ENCODE data around the gene PCBP4. TPM values are rescaled to one million over a fixed set of nuclear protein-coding genes. Genes with fewer than 3 reads are reported as not detected.
A peak's percentile ranks its signal among the peaks of the same experiment; 100 is the strongest.

PCBP4 gene
- total and polyA plus RNA-seq, 8 donors, result 12.5 to 122 (median 30.0) TPM

DNA sequence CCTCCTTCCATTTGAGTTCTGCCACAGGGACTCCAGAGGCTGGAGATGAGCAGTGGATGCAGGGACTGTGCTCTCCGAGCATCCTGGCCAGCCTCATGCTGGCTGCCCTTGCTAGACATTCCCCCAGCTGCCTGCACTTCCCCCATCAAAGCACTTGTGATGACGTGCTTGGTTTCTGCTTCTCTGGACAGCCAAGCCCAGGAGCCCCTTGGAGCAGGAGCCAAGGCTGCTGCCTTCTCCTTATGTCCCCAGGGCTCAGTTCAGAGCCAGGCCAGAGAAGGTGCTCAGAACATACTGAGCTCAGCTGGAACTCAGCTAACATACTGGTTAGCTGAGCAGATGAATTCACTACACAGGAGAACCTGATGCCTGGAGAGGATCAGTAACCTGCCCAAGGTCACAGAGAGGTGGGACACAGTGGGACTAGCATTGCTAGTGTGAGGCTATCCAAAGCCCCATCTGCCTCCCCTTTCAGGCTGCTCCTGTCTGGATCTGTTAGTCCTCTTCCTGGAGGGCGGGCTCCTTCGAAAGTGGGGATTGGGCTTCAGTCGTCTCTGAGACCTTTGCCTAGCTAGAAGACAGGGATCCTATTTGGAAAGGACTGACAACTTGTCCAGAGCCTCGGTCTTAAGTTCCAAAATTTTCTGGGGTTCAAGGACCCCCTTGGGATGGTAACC is 4.3 kb downstream of the PCBP4 start:
- TF ChIP-seq POLR2A (IDR thresholded peaks at IDR 0.05), result no peak
- no peak for TF ChIP-seq POLR2AphosphoS5 (IDR thresholded peaks at IDR 0.05)
- no peak for TF ChIP-seq EP300 (IDR thresholded peaks at IDR 0.05)
- no peak for TF ChIP-seq CTCF (IDR thresholded peaks at IDR 0.05)
- intact Hi-C loops (cut with DNase I; ENCODE audit: low total_unique reads), result no loop called here
- Histone ChIP-seq H3K9me3 (no peaks in the 10 kb centered on the region), H3K27ac (peak overlapping the region in 3 of 5 donors; percentile 2 to 52 (median 7)), H3K27me3 (peaks cover 0 to 5% (median 0%) of the 10 kb centered on the region in 3 donors), H3K4me3 (no peak overlapping the region), H3K4me1 (peaks cover 19 to 60% (median 43%) of the 10 kb centered on the region in 4 donors), H3K36me3 (peaks cover 0 to 33% (median 30%) of the 10 kb centered on the region in 4 donors)
- DNase-seq, result peak in 1 of 2 donors; percentile 56
- 83 to 89% (median 86%) methylated on average over 3 to 6 of the region's 6 CpGs for WGBS, 5 donors

DNA sequence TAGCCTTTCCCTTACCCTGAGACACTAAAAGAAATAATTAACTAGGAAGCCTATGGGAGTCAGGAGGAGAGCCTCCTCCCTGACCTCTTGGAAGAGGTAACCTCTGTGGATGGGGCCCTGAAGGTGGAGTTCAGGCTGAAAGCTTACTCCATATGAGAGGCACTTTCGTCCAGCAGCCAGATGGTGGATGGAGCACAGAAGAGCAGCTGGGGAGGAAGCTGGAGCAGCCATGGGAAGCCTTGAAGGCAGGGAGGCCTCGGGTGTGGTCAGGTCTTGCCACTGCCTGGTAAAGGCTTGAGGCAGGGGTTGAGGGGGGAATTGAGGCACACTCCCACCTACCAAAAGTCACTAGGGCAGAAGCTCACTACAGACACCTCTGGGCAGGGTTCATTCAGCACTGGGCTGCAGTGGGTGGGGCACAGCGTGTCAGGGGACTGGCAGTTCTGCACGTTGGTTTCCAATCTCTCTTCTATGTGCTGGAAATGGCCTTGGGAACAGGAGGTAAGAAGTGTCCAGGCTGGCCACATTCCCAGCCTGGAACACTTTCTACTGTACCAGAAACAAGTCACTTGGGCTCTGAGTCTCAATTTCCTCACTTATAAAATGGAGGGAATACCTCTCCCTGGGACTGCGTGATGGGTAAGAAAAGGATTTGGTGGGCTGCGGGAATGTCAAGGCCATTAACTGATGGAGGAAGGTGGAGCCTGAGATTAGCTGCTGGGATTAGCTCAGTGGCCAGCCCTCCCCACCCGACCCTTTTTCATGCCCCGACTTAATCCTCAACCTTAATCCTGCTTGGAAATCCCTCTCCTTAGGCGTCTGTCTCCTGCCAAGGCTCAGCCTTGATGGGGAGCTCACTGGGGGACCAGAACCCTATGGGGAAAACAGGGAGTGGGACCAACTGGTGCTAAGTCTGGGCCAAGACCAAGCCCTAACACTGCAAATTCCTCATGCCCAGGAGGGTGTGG is 5.4 kb downstream of the PCBP4 start:
- Histone ChIP-seq H3K27ac (peak overlapping the region in 1 of 5 donors; percentile 52), H3K9me3 (no peaks in the 10 kb centered on the region), H3K27me3 (no peaks in the 10 kb centered on the region), H3K4me3 (no peak overlapping the region), H3K4me1 (peaks cover 18 to 54% (median 38%) of the 10 kb centered on the region in 4 donors), H3K36me3 (peaks cover 0 to 41% (median 35%) of the 10 kb centered on the region in 4 donors)
- no peak for DNase-seq
- intact Hi-C loops (cut with DNase I; ENCODE audit: low total_unique reads), result no loop called here
- 65 to 71% (median 68%) methylated on average over 9 of the region's 9 CpGs for WGBS, 5 donors
- TF ChIP-seq POLR2A (IDR thresholded peaks at IDR 0.05) (no peak), EP300 (IDR thresholded peaks at IDR 0.05) (no peak), CTCF (IDR thresholded peaks at IDR 0.05) (no peak), POLR2AphosphoS5 (IDR thresholded peaks at IDR 0.05) (no peak)

DNA sequence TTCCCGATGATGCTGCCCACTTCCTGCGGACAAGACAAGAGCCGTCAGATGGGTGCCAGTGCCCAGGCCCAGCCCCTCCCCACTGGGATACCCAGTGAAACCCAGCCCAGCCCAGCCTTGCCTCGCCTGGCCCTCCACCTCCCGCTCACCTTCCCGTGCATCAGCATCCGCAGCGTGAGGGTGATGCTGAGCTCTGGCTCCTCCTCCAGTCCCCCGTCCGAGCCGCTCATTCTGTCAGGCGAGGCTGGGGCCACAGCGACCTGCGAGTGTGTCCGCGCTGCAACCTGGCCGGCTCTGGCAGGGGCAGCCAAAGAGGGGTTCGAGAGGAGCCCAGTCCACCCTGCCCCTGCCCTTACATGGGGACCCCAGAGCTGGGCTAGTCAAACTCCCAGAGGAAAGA is 6.2 kb downstream of the PCBP4 start:
- TF ChIP-seq EP300 (IDR thresholded peaks at IDR 0.05) (no peak), CTCF (IDR thresholded peaks at IDR 0.05) (no peak)
- intact Hi-C loops (cut with DNase I; ENCODE audit: low total_unique reads), result no loop called here
- Histone ChIP-seq H3K4me3 (no peak overlapping the region), H3K4me1 (peaks cover 16 to 54% (median 38%) of the 10 kb centered on the region in 4 donors), H3K36me3 (peaks cover 0 to 41% (median 35%) of the 10 kb centered on the region in 4 donors), H3K9me3 (no peaks in the 10 kb centered on the region), H3K27me3 (peaks cover 0 to 7% (median 0%) of the 10 kb centered on the region in 3 donors), H3K27ac (no peak overlapping the region)
- DNase-seq, result no peak
- WGBS, 5 donors, result 88 to 95% (median 90%) methylated on average over 18 of the region's 18 CpGs

DNA sequence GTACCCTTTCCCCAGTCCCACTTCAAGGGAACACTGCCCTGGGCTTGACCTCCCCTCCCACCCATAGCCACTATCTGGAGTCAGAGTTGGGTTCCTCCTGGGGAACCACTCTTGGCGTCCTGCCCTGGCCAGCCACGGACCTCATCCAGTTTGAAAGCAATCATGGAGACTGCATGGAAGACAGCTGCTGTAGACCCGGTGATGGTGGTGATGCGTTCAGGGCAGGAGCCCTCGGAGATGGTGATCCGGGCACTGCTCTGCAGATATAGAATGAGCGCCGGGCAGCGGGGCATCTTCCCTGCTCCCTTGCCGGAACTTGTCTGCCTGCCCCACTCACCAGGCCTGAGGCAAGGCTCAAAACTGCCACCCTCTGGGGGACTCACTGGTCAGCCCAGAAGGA is 6.9 kb downstream of the PCBP4 start:
- peaks cover 0 to 14% (median 0%) of the 10 kb centered on the region in 3 donors for H3K27me3 ChIP-seq
- DNase-seq, result no peak
- WGBS, 5 donors, result 85 to 93% (median 86%) methylated on average over 10 of the region's 10 CpGs
- no peak overlapping the region for H3K4me3 ChIP-seq
- no peaks in the 10 kb centered on the region for H3K9me3 ChIP-seq
- intact Hi-C loops (cut with DNase I; ENCODE audit: low total_unique reads), result no loop called here
- no peak for TF ChIP-seq POLR2AphosphoS5 (IDR thresholded peaks at IDR 0.05)
- no peak for TF ChIP-seq POLR2A (IDR thresholded peaks at IDR 0.05)
- no peak for TF ChIP-seq CTCF (IDR thresholded peaks at IDR 0.05)
- TF ChIP-seq EP300 (IDR thresholded peaks at IDR 0.05), result no peak
- peaks cover 0 to 41% (median 35%) of the 10 kb centered on the region in 4 donors for H3K36me3 ChIP-seq
- peaks cover 17 to 54% (median 38%) of the 10 kb centered on the region in 4 donors for H3K4me1 ChIP-seq
- H3K27ac ChIP-seq, result no peak overlapping the region
